IPS-NIHi7 (cell line): ENCODE results near the gene SAXO1.

Source experiments
- DNase-seq: peaks from one replicate; pipeline ENCODE4 v3.0.0; 2012; ENCODE audit warnings: mixed read lengths; ENCODE audit errors: extremely low spot score

The SAXO1 gene

DNA sequence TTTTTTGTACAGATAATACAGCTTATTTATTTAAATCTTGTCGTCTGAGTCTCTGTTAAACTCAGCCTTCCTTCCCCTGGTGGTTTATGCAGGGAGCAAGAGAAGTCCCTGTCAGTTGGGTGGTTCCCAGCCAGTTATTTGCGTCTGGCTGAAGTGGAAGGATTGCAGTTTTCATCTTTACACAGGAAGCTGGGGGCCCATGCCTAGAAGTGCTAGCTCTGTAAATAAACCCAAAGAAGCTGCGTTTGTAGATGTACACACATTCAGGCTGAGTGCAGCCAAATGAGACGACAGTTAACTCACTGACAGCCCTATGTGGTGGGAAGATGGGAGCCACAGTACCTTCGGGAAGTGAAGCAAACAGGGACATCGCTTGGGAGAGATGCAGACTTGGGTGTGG lies 122.1 kb downstream of the SAXO1 start:
- DNase-seq = no peak

DNA sequence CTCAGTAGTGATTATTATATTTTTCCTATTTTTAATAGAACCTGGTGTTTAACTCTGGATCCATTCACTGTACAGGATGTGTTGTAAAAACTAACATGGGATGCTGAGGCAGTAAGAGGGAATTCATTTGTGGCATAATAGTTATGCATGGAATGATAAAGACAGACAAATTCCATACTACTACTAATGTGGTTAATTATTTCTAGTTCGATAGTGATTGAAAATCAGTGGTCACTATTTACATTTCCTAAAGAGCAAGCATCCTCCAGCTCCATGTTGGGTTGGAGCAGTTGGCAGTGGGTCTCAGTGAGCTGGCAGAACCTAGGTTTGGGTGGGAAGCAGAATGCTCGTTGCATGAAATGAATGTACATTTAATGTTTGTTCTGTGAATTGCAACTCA lies 122.6 kb downstream of the SAXO1 start:
- no peak for DNase-seq

DNA sequence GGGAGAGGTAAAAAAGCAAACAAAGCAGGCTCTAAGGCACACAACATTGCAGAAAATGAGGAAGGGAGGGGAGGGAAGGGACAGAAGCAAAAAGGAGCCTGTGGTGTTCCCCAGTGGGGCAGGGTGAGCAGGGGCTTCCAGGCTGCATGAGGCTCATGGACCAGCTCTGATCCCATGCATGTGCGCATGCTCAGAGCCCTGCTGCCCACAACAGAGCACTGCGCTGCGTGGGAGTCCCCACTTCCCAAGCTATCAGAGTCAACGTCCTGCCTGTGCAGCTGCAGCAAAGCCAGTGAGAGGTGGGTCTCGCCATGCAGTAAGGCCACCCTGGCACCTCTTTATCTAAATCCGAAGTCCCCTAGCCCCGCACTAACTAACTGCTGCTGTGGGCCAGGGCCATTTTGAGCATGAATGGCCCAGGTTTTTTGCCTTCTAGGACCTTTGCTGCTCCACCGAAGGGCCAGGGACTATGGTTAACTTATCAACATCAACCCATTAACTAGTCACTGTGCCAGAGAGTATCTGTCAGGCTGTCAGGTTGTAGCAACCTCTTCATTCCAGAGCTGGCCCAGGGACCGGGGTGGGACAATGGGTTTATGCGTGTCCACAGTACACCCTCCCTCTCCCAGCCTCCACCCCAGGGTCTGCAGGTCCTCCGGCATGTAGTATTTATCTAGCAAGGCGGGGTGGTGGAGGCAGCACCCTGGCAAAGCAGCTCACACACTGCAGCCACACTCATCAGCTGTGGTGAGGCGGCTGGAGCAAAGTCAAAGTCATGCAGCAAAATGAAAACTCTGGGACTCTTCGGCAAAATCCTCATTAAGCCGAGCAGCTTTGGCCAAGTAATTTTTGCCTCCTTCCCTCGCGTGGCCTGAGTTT lies 123.6 kb downstream of the SAXO1 start:
- no peak for DNase-seq

DNA sequence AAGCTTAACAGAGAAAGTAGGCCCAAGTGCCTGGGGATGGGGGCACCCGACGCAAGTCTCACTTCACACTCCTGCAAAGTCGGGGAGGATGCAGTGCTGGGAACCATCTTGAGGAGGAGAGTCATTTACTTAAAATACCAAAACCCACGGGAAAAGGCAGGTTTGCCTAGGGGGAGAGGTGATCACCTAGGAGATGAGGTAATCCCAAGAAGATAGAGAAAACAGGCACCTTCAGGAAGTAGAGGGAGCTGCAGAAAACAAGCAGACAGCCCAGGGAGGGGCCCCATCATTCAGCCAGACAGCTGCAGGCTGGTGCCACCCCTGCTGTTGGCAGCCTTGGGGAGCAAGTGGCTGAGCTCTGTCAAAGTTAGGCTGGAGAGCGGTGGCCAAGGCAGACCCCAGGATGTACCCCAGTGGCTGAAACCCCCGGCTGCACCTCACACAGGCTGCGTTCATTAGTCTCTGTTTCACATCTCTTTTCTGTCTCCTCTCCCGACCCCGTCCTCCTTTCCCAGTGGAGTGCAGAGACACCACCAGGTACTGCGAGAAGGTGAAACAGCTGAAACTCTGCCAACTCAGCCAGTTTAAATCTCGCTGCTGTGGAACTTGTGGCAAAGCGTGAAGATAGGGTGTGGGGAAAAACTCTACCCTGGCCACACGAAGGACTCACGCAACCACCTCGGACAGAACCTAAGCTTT lies 124.9 kb downstream of the SAXO1 start:
- DNase-seq = no peak

DNA sequence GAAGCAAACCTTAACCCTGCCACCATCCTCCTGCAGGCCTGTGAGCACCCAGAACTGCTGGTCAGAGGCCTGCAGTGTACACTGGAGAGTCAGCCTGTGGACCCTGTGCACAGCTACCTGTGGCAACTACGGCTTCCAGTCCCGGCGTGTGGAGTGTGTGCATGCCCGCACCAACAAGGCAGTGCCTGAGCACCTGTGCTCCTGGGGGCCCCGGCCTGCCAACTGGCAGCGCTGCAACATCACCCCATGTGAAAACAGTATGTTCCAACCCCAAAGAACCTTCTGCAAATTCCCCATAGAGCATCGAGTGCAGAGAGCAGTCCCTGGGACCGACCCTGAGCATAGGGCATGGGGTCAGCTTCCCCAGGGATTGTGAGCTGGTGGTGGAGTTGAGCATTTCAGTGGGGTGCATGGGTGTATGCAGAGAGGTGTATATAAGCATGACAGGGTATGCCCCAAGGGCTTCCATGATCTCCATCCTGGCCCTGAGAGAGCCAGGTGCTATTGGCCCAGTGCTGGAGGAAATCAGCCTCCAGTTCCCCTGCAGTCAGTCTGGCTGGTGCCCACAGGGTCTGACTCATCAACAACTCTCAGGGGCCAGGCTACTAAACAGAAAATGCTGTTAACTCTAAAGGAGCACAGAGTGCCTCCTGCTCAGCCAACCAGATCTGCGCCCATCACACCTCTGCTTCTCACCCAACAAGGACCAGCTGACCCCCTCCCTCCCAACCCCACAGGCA lies 126.2 kb downstream of the SAXO1 start:
- DNase-seq = no peak

DNA sequence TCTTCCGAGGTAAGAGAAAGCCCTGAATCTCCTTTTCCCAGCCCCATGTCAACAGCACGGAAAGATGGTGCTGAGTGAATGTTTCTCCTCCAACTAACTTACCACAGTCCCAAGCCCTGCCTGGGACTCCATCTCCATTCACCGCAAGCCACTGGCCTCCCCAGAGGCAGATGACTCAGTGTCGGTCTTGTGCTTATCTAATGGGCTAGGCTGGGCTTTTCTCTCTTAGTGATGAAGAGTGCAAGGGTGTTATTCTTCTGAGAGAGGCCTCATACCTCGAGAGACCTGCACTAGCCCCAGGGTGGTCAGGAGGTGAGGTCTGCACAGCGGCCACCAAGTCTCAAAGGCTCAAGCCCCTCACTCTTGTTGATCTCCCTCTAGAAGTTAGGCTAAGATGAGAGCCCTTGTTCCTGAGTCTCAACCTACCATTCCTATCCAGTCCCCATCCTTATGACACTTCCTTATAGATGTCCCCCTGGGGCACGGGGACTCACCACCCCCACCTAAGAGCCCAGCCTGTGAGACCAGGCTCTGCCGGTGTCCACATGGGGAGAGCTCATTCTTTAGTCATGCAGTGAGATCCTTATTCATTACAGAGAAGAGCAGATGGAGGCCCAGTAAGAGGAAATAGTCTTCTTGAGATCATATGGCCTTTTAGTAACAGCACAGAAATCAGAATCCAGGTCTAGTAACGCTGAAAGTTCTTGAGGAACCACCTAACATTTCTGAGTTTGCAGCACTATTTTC lies 127.0 kb downstream of the SAXO1 start:
- DNase-seq = no peak

DNA sequence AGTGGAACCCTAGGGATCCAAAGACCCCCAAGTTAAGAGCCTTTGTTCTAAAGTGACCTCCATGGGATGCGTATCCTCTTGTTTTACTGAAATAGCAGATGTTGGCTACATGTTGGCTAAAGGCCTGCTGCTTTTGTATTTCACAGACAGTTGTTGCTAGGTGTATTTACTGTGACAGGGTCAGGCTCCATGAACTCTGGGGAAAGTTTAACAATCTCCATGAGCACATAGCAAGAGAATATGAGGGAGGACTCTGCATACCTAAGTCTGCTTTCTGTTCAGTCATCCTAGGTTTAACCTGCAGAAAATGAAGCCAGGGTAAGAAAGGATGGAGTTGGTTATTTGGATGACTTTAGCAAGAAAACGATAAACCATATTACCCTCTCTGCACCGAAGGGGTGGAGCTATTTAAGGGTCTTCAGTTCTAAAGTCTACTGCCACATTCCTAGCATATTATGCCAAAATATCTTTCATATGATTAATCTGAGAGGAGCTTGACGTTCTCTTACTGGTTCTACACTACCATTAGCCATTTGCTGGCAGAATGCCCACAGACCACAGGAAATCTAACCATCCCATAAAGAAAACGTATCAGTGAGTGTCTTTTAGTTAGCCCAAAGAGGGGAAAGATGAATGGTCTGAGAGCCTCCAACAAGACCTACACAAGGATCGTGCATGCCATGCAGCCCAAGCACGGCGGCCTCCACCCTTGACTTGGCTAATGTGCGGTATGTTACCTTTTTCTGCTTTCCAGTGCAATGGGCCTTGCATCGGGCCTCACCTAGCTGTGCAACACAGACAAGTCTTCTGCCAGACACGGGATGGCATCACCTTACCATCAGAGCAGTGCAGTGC lies 127.8 kb downstream of the SAXO1 start:
- no peak for DNase-seq

DNA sequence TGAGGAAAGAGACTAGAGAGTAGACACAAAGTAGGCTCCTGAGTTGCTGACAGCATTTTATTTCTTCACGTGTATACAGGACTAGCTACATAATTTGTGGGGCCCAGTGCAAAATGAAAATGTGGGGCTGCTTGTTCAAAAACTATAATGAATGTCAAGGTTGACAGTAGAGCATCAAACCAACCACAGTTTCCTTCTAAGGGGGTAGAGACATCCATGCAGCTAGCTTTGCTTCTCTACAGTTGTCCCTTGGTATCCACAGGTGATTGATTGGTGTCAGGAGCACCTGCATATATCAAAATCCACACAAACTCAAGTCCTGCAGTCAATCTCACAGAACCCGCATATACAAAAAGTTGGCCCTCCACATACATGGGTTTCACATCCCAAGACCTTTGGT lies 129.6 kb downstream of the SAXO1 start:
- no peak for DNase-seq

DNA sequence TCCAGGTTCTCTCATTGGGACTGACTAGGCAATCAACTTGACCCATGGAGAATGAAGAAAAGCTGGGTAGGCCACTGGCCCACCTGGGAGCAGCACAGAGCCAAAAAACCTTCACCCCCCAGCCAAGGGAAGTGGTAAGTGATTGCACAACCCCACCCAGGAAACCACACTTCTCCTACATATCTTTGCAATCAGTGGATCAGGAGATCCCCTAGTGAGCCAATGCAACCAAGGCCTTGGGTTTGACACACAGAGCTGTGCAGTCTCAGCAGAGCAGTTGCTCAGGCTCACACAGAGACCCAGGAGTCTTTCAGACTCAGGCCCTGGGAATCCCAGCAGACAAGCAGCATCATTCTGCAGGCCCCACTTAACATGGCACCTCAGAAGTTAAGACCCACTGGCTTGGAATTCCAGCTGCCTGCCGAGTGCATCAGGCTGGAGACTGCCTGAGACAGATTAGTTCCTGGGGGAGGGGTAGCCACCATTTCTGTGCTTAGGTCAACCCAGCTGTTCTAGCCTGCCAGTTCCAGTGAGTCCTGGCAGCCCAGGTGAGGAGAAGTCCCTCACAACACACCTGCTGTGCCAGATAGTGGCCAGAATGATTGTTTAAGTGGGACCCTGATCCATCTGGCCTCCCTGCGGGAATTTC lies 136.4 kb downstream of the SAXO1 start:
- DNase-seq = no peak

DNA sequence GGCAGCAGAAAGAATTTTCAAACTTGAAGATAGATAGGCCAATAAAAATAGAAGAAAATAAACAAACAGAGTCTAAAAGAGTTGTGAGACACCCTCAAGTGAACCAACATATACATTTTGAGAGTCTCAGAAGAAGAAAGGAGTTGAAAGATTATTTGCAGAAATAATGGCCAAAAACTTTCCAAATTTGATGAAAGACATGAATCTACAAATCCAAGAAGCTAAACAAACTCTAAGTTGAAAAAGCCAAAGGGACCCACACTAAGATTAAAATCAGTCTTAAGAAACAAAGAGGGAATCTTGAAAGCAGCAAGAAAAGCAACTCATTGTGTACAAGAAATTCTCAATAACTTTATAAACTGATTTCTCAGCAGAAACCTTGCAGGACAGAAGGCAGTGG lies 137.0 kb downstream of the SAXO1 start:
- DNase-seq = no peak

DNA sequence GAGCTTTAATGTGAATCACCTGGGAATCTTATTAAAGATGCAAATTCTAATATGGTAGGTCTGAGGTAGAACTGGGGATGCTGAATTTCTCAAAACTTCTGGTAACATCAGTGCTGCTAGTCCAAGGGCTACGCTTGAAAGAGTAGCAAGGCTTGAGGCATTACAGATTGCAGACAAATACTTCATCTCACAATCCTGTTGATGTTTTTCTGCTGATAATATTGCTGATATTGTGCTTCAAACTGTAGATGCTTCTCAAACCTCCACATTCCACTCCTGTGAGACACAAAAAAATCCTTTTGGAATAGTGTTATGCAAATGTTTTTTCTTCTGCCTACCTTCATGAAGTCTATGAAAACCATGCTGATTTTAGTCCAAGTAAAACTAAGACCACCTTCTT lies 139.5 kb downstream of the SAXO1 start:
- DNase-seq = no peak

DNA sequence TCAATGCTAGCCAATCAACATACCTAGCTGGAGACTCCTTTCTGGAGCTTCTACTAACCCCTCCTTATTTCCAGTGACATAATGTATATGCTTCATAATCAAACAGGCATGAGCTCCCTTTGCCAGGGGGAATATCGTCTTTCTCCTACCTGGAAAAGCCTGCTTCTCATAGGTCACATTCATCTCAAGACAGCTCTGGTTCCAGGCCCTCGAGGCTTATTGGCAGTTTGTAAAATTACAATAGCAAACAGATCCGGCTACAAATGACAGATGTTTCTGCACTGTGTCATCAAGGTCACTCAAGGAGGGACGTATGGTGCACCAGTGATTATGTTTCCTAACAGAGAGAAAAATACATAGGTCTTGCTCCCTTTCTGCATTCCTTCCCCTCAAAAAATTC lies 140.0 kb downstream of the SAXO1 start:
- DNase-seq = no peak

DNA sequence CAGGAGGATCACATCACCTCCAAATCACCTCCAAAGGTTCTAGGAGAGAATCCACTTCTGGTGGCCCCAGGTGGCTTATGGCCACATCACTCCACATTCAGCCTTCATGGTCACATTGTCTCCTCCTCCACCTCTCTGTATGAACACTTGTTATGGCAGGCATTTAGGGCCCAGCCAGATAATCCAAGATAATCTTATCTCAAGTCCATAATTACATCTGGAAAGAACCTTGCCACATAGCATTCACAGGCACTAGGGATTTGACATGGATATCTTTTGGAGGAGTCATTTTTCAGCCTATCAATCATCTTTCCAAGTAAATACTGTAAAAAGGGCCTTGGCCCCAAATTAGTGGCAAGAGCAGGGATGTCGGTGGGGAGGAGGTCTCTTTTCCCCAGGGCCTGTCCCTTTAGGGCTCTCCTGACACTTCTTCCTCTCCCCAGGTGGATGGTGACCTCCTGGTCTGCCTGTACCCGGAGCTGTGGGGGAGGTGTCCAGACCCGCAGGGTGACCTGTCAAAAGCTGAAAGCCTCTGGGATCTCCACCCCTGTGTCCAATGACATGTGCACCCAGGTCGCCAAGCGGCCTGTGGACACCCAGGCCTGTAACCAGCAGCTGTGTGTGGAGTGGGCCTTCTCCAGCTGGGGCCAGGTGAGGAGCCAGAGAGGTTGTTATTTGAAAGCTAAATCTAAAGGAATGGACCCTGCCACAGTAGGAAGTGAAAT lies 140.9 kb downstream of the SAXO1 start:
- no peak for DNase-seq

DNA sequence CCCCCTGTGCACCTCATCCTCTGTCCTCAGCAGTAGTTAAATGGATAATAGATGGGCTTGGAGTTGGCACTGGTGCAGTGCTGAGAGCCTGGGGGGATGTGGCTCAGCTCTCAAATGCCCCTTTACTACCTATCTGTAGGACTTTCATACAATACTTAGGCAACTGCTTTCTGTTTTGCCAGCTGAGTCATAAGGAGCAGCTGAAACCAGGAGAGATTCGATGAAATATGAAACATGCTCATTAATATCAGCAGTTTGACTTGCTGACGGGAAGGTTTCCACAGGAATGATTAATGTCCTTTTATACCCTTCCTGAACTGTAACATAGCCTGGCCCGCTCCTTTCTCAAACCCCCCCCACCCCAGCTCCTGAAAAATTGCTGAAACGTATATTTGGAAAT lies 142.6 kb downstream of the SAXO1 start:
- no peak for DNase-seq

DNA sequence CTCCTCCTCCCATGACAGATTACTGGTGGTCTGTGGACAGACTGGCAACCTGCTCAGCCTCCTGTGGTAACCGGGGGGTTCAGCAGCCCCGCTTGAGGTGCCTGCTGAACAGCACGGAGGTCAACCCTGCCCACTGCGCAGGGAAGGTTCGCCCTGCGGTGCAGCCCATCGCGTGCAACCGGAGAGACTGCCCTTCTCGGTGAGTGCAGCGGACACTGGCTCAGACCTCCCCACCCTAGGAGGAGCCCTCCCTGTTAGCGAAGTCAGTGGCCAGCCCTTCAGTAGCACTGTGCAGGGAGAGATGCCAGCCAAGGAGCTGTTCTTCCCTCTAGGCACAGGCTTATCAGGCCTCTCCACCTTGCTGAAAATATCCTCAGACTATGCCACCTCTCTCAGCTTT lies 143.5 kb downstream of the SAXO1 start:
- no peak for DNase-seq

DNA sequence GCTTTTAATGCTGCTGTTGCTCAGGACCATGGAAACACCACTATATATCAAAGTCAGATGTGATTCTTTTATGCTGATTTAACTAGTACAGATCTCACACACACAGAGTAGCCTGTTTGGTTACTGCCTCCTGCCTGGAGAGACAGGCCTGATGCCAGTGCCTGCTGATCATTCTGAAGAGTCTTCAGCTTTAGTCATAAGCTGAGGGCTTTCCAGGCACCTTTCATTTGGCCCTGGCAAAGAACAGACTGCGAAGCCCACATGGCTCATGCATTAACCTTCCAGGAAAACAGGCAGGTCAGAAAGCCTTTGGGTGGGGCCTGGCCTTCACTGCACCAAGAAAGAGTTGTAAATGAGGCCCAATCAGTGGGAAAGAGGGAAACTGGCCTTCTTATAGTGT lies 144.7 kb downstream of the SAXO1 start:
- DNase-seq = no peak

DNA sequence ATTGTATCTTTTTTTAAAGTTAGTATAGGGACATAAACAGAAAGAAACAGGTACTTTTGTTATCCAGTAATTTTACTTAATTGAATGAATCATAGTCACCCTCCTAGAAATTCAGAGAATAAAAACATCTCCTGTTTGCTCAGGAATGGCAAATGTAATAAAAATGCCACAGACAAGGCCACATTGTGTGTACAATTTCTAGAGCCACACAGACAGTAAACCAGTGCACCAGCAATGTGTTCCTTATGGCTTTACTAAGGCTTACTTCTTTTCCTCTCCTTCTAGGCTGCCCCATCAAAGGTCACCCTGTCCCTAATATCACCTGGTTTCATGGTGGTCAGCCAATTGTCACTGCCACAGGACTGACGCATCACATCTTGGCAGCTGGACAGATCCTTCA lies 145.5 kb downstream of the SAXO1 start:
- DNase-seq = no peak

DNA sequence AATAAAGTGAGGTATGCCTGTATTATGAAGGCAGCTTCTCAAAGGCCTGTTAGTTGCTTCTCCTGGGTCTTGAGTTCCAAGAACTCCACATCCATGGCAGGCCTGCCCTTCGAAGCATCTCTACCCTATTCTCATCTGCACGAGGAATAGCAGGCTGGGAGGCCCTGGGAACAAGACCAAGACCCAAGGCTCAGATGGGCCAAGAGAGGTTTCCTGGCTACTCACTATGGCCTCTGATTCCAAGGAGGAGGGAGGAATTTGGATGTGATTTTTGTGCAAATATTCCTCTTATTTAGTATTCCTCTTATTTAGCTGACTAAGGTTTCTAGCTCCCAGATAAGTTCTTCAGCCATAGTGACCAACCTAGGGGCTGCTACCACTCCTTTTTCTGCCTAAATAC lies 151.3 kb downstream of the SAXO1 start:
- DNase-seq = no peak

DNA sequence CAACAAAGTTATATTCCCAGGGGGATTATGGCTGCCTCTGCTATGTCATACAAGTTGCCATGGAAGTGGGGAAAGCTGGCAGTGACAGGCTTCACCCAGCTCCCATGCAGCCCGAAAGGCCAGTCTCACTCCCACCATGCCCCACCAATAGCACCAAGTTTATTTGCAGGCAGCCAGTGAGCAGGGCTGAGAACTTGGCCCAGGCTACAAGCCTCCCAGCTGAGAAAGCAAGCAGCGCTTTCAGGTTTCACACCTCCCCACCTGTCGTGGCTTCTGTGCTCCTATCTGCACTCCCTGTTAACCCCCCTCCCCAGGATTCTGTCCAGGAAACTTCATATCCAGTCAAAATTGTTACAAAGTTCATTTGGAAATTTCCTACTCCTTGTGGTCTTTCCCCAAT lies 155.0 kb downstream of the SAXO1 start:
- no peak for DNase-seq
